DMS79 (cell line): ENCODE measurements around the gene TTC33.
"Not testable (repeated sequence)": the region's sequence is repeated elsewhere in the genome, so short reads cannot be mapped to it uniquely, and the experiment has no call there.

ENCODE experiments used
- DNase-seq: peaks from one replicate; lab custom pipeline; 2025; lab: John Stamatoyannopoulos, UW

The TTC33 gene

GRCh38 chr5:40679913-40680681 lies 75.7 kb downstream of the TTC33 start, which contains the start of gene PTGER4:
PTGER4 (plus strand) TSS chr5:40679915; CDS start chr5:40680994, 1,079 bp downstream.
- no peak for DNase-seq

DNA sequence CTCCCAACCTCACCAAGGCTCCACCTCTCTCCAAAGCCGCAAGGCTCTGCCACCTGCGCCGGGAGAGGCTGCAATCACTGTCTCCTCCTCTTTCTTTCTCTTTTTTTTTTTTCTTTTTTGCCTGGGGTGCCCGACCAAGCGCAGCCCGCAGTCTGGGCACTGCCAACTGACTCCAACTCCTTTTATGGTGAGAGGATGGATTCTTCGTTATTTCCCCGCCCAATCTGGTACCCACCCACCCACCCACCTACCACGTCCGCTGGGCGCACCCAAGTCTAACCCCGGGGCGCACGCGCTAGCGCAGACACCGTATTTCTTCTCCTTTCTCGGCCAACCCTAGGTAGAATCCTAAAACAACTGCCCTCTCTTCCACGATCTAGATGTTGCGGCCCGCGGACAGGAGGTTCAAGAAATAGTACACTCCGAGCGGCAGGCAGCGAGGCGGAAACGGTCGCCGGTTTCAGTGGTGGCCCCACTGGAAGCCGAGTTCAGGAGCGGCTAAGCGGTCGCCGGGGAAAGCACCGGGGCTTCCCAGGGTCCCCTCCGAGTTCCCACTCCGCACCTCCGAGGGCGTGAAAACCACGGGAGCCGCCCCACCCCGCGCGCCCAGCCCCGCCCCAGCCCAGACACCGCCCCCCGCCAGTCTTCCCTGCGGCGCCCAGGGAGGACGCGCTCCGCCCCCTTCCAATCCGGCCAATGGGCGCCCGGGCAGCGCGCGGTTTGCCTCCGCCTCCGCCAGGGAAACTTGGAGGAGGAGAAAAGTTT lies 76.4 kb downstream of the TTC33 start:
- DNase-seq: peak; percentile 18

DNA sequence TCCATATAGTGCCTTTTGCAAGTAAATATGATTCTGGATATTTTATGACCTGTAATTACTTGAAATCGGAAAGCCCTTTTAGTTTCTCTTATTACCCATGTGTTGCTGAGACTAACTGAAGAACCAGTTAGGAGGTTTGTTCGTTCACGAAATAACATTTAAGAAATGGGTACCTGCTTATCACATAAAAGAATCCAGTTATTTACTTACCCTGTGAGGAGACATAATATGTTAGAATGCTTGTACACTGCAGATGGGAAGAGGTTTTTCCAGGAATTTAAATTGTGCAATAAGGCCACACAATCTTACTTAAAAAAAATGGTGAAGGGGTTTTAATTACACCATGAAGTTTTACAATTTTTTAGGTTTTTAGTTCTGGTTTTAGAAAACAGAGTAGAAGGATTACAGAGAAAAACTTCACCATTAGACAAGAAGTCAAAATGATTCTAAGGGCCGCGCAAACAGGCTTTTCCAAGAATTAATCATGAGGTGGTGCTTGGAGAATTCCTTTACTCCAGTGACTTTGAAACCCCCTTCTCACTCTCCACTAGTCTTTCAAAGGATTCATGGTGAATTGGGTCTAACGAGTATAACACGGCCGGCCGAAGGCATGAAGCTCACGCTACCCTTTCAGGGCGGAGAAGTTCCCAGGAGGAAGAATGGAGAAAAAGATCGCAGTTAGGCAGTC lies 77.2 kb downstream of the TTC33 start:
- DNase-seq: no peak

GRCh38 chr5:40678026-40678425 lies 77.7 kb downstream of the TTC33 start:
- no peak for DNase-seq

DNA sequence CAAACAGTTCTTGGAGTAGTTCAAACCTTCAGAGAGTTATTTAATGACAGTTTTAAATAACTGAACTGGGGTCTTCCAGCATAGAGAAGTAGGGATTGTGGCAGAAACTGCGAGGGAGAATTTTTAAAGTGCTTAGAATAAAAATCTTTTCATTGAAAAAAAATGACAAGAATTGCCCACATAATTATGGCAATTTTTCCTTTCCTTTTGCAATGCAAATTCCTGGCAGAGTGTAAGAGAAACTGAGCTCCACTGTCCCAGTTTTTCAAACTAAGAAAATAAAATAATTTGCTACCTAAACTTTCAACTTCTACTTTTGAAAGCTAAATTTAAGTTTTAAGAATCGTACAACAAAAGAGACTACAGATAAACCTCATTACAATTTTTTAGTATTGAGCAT lies 78.3 kb downstream of the TTC33 start:
- DNase-seq: no peak

DNA sequence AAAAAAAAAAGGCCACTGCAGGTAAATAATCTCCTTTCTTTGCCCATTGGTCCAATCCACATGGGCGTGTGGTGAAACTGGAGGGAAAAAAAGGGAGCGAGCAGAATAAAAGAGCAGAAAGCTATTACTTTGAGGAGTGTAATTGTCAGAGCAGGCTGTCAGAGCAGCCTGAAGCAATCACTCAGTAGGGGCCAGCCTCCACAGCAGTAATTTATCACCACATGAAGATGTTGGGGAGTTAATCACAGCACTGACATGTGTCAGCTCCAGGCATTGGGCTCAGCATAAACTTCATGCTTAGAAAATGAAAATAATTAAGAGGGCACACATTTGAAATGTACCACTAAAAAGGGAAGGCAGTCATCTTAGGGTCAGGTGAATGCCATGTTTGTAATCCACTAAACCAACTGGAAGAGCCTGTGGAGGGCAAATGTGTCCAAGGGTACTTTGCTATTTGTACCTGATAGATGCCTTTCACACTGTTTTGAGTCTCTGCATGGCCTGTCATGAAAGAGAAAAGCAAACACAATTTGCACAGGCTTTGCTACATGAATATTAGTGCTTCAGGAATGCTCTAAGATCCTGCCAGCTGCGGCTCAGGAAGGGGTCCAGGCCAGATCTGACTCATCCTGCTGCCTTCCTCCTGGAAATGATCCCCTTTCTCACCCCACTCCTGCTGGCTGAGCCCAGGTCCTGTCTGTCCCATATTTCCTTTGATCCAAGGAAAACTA lies 79.0 kb downstream of the TTC33 start:
- no peak for DNase-seq

DNA sequence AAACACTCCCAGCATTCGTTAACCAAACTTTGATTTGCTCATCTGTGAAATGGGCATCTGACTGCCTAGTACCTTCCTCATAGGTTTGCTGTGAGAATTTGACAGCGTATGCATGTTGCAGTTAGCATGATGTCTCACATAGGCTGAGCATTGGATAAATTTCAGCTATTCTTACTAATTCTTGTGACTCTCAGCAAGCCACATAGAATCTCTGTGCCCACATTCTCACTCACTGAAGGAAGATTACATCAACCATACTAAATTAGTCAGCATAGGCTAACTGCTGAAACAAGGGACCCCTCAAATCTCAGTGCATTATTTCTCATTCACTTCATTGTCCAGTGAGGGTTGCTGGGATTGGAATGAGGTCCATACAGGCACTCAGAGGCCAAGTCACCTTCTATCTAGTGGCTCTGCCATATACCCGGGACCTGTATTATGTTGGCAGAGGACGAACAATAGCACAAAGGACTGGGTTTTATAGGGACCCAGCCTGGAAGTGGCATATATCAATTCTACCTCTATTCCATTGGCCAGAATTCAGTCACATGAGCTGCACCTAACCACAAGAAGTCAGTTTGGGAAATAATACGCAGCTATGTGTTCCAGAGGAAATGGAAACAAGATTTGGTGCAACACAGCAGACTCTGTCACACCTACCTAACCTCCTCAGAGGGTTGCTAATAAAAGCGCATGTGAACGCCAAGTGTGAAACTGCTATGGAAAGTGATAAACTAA lies 80.2 kb downstream of the TTC33 start:
- no peak for DNase-seq

DNA sequence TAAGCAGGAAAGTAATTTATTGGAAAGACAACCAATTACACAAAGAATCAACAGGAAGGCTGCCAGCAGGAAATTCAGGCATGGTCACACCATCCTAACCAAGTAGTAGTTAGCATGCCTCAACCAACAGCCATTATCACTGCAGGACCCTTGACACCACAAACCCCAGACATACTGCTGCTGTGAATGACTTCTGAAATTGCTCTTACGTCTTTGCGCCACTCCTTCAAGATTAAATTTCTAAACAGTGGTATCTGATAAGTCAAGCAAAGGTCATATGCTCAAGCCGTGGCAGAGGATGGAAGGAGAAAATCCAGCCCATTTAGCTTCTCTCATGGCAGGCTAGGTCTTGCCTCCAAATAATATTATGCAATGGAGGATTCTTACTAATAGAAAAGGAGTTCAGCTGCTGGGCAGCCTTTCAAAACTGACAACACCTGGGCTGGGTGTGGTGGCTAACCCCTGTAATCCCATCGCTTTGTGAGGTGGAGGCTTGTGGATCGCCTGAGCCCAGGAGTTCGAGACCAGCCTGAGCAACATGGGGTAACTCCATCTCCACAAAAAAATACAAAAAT lies 81.0 kb downstream of the TTC33 start:
- DNase-seq: no peak

DNA sequence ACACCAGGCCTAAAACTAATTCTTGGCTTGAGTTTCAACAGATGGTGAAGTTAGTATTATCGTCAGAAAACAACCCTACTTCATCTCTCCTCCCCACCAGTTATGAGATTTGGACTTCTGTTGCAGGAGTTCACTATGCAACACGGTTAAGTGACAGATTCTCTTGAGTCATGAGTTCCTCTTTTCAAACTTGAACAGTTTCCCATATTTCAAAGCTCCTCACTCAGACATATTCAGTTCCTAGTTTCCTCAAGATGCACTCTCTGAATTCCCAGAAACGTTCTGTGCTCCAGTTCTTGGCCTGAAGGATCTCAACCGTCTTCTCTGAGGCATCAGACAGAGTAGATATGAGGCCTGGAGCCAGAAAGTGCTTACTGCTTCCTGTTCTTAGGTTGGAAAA lies 83.3 kb downstream of the TTC33 start:
- no peak for DNase-seq

DNA sequence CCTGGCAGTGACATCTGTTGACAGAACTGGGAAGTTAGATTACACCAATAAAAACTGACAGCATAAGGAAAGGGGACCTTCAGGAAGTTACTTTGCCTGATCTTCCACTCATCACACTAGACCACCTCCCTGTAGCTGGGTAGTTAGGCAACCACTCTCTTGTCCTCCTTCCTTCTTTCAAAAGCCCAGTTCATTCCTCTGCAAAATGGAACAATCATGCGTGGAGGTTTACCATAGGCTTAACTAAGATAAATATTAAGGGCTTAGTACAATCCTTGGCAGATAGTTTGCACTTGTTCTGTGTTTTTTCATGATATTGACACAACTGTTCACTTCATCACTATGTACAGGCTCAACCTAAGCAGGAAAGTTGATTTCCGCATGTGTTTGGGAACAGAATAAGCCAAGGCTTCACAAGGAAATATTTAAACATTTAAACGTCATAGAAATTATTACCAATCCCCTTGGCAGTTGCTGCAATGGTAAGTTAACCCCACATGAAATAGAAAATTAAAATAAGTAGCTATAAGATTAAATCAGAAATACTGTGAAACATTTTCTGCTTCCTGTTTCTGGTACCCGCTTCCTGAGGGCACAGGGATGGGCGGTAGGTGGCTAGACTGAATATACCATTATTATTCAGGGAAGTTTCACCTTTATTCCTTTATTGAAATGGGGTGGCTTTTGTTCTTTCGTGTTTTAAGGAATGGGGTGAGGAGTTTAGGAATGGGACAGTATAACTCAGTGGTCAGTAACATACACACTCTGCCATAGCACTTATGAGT lies 86.0 kb downstream of the TTC33 start:
- DNase-seq: no peak

GRCh38 chr5:40667161-40667663 lies 88.5 kb downstream of the TTC33 start:
- no peak for DNase-seq

- no peak for DNase-seq
These were observed 89.1 kb downstream of the TTC33 start for GRCh38 chr5:40666657-40667056.

DNA sequence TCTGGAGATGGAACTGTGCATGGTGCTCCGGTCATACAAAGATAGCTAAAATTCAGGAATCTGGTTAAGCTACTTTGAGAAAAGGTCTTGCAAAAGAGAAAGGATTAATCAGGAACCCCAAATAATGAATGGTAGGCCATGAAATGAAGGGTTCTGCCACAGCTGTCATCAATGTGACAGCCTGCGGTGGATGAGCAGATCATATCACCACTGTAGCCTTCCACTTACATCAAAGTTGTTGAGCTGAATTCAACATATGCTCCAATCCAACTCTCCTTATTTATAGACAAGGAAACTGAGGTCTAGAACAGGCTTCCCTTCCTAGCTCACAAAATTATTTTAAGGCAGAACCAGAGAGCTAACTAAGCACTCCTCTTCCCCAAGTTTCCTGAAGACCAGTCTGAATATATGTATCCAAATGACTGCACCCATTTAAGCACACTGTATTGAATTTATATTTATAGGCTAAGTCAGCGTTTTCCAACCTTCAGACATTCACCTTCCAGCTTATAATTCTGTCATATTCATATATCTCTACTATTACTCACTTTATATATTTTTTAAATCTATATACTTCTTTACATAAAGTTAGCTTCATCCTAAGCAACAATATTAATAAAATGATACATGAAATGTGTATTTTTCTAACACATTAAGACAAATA lies 90.0 kb downstream of the TTC33 start:
- DNase-seq: no peak

- DNase-seq: no peak
These were observed 95.0 kb downstream of the TTC33 start for GRCh38 chr5:40660751-40661150.

DNA sequence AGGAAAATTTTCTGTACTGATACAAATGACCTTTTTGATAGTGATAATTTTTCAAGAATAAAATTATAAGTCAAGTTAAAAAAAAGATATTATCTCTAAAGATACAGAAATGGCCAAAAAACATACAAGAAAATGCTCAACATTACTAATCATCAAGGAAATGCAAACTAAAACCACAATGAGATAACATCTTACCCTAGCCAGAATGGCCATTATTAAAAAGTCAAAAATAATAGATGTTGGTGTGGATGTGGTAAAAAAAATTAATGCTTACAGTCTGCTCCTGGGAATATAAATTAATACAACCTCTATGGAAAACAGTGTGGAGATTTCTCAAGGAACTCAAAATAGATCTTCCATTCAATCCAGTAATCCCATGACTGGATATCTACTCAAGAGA lies 99.0 kb downstream of the TTC33 start:
- DNase-seq: no peak

- DNase-seq: not testable (repeated sequence)
These were observed 99.7 kb downstream of the TTC33 start for GRCh38 chr5:40656091-40656490.

DNA sequence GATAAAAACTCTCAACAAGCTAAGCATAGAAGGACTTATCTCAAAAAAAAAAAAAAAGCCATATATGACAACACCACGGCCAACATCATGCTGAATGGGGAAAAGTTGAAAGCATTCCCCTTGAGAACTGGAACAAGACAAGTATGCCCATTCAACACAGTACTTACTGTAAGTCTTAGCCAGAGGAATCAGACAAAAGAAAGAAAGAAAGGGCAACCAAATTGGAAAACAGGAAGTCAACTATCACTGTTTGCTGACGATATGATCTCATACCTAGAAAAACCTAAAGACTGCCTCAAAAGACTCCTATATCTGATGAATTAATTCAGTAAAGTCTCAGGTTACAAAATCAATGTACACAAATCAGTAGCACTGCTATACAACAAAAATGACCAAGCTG lies 100.6 kb downstream of the TTC33 start:
- DNase-seq: no peak

- no peak for DNase-seq
These were observed 101.3 kb downstream of the TTC33 start for GRCh38 chr5:40654377-40654991.
